Skeletal muscle tissue (tissue), 4 donors: Measurements from ENCODE around the gene STAT5A. TPM values are rescaled to one million over a fixed set of nuclear protein-coding genes. Genes with fewer than 3 reads are reported as not detected.
"Not testable (repeated sequence)": the region's sequence is repeated elsewhere in the genome, so short reads cannot be mapped to it uniquely, and the experiment has no call there.

ENCODE experiments used
- H3K27ac ChIP-seq: one replicate; pipeline ENCODE4 v1.7.0; 2013; ENCODE audit warnings: mild to moderate bottlenecking, low read depth, low read length, inconsistent platforms
- H3K27me3 ChIP-seq, 3 donors: one replicate each; pipeline ENCODE4 v1.7.0; 2013; ENCODE audit warnings: low read length in 3 of 3; ENCODE audit not compliant: control insufficient read depth in 3 of 3, insufficient read depth in 3 of 3
- H3K36me3 ChIP-seq, 3 donors: one replicate each; pipeline ENCODE4 v1.7.0; 2013; ENCODE audit warnings: low read length in 3 of 3; ENCODE audit not compliant: control insufficient read depth in 3 of 3, insufficient read depth in 3 of 3
- H3K4me1 ChIP-seq, 3 donors: one replicate each; pipeline ENCODE4 v1.7.0; 2013; ENCODE audit warnings: low read length in 3 of 3, mild to moderate bottlenecking in 3 of 3; ENCODE audit not compliant: control insufficient read depth in 3 of 3, insufficient read depth in 3 of 3
- H3K4me3 ChIP-seq, 3 donors: one replicate each; pipeline ENCODE4 v1.7.0; 2013; ENCODE audit warnings: low read length in 3 of 3
- H3K9ac ChIP-seq, 3 donors: one replicate each; pipeline ENCODE4 v1.7.0; 2013; ENCODE audit warnings: low read length in 3 of 3, mild to moderate bottlenecking in 3 of 3, moderate library complexity in 2 of 3, low read depth in 1 of 3
- H3K9me3 ChIP-seq, 3 donors: one replicate each; pipeline ENCODE4 v1.7.0; 2013; ENCODE audit warnings: low read length in 3 of 3; ENCODE audit not compliant: control insufficient read depth in 3 of 3
- total RNA-seq: library from RNA; depleted of rRNA; stranded (reverse); fragments of >200 nt; gene quantifications from one replicate; pipeline ENCODE4 v1.2.3, GENCODE V29; 2014
- donor health status: Osteomylitis.

The STAT5A gene
- total RNA-seq = 18.3 TPM

DNA sequence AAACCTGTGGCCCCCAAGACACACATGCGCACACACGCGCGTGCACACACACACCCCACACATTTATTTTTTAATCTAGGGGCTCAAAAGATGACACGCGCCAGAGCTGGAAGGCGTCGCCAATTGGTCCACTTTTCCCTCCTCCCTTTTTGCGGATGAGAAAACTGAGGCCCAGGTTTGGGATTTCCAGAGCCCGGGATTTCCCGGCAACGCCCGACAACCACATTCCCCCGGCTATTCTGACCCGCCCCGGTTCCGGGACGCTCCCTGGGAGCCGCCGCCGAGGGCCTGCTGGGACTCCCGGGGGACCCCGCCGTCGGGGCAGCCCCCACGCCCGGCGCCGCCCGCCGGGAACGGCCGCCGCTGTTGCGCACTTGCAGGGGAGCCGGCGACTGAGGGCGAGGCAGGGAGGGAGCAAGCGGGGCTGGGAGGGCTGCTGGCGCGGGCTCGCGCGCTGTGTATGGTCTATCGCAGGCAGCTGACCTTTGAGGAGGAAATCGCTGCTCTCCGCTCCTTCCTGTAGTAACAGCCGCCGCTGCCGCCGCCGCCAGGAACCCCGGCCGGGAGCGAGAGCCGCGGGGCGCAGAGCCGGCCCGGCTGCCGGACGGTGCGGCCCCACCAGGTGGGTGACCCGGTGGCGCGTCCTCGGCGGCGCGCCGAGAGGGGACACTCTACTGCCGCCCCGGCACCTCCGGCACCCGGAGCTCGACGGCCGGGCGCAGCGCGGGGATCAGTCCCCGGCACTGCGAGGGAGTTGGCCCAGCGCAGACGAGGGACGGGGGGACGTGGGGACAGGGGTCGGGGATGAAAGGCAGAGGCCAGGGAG lies at the start of gene STAT5A:
TSS of gene STAT5A (plus strand) at position 522 of the 826 bp plus-strand sequence. CDS start 914 bp downstream, outside the sequence.
- Histone ChIP-seq H3K4me1 (peaks cover 17 to 39% (median 24%) of the 10 kb centered on the region in 3 donors), H3K27me3 (no peaks in the 10 kb centered on the region), H3K4me3 (peak within 1 kb of the TSS; percentile 75 to 78 (median 78)), H3K9me3 (no peaks in the 10 kb centered on the region), H3K9ac (peak within 1 kb of the TSS; percentile 80 to 88 (median 81)), H3K27ac (peak within 1 kb of the TSS; percentile 88), H3K36me3 (peaks cover 0 to 8% (median 0%) of the 10 kb centered on the region in 3 donors)

DNA sequence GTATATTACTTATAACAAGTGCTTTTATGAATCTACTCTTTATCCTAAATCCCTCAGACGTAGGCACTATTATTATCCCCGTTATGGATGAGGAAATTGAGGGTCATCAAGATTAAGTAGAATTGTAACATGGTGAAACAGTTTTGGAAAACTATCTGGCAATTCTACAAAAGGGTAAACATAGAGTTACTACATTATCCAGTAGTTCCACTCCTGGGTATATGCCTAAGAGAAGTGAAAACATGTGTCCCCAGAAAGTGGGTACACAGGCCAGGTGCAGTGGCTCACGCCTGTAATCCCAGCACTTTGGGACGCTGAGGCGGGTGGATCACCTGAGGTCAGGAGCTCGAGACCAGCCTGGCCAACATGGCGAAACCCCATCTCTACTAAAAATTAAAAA lies 48.7 kb upstream of the STAT5A start:
- H3K9me3 ChIP-seq, H3K27me3 ChIP-seq, H3K27ac ChIP-seq, H3K36me3 ChIP-seq, H3K4me3 ChIP-seq, H3K9ac ChIP-seq: not testable (repeated sequence)
- peaks cover 5 to 12% (median 8%) of the 10 kb centered on the region in 3 donors for H3K4me1 ChIP-seq

DNA sequence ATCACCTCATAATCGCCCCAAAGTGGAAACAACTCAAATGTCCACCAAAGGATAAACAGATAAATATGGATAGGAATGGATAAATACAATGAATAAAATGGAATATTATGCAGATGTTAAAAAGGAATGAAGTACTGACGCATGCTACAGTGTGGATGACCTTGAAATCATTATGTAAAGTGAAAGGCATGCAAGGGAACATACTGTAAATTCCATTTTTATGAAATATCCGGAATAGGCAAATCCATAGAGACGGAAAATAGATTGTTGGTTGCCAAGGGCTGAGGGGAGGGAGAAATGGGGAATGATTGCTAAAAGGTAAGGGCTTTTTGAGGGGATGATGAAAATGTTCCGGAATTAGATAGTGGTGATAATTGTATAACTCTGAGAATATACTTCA lies 48.1 kb upstream of the STAT5A start:
- Histone ChIP-seq H3K36me3 (no peaks in the 10 kb centered on the region), H3K27ac (no peak overlapping the region), H3K4me3 (no peak overlapping the region), H3K9ac (no peak overlapping the region), H3K27me3 (no peaks in the 10 kb centered on the region), H3K9me3 (no peaks in the 10 kb centered on the region), H3K4me1 (peaks cover 5 to 8% (median 6%) of the 10 kb centered on the region in 3 donors)

GRCh38 chr17:42240863-42241262 lies 47.4 kb upstream of the STAT5A start:
- not testable (repeated sequence) for H3K9ac ChIP-seq, H3K4me1 ChIP-seq

DNA sequence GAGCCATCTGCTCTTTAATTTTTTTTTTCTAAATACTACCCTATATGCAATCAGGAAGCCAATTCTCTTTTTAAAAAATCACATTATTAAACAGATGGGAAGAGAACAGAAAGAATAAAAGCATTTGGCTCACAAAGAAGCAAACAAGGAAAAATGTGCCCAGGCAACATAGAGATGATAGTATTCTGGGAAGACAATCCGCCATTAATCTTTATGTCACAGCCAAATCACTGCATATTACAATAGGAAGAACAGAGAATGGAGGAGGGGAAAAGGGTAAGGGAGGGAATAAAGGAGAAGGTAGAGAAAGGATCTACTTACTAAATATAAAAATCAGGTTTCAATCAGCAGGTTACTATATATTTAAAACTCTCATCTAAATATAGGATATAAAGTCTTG lies 46.4 kb upstream of the STAT5A start:
- H3K27ac ChIP-seq = no peak overlapping the region

More at GRCh38 chr17:42240863-42241262, 47.4 kb upstream of the STAT5A start:
- H3K9me3 ChIP-seq, H3K4me3 ChIP-seq, H3K36me3 ChIP-seq, H3K27me3 ChIP-seq, H3K27ac ChIP-seq: not testable (repeated sequence)

GRCh38 chr17:42243493-42243982 lies 44.8 kb upstream of the STAT5A start:
- Histone ChIP-seq H3K4me1 (peaks cover 14 to 18% (median 18%) of the 10 kb centered on the region in 3 donors), H3K9ac (no peak overlapping the region), H3K36me3 (no peaks in the 10 kb centered on the region), H3K27me3 (no peaks in the 10 kb centered on the region), H3K4me3 (no peak overlapping the region), H3K27ac (no peak overlapping the region), H3K9me3 (no peaks in the 10 kb centered on the region)

More for the DNA sequence above, 46.4 kb upstream of the STAT5A start:
- Histone ChIP-seq H3K4me1 (peaks cover 4 to 9% (median 6%) of the 10 kb centered on the region in 3 donors), H3K27me3 (no peaks in the 10 kb centered on the region), H3K9me3 (no peaks in the 10 kb centered on the region), H3K4me3 (no peak overlapping the region), H3K9ac (no peak overlapping the region), H3K36me3 (no peaks in the 10 kb centered on the region)

DNA sequence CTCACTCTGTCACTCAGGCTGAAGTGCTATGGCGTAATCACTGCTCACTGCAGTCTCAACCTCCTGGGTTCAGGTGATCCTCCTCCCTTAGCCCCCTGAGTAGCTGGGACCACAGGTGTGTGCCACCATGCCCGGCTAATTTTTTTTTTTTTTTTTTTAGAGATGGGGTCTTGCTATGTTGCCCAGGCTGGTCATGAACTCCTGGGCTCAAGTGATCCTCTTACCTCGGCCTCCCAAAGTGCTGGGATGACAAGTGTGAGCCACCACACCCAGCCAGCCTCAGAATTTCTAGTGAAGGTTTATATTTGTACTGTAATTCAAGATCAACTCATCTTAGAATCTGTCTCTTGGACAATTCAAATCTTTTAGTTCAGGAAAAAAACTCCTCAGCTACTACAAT lies 44.2 kb upstream of the STAT5A start:
- H3K27ac ChIP-seq, H3K9ac ChIP-seq, H3K4me3 ChIP-seq, H3K27me3 ChIP-seq, H3K9me3 ChIP-seq, H3K36me3 ChIP-seq: not testable (repeated sequence)
- H3K4me1 ChIP-seq = peaks cover 15 to 23% (median 21%) of the 10 kb centered on the region in 3 donors

DNA sequence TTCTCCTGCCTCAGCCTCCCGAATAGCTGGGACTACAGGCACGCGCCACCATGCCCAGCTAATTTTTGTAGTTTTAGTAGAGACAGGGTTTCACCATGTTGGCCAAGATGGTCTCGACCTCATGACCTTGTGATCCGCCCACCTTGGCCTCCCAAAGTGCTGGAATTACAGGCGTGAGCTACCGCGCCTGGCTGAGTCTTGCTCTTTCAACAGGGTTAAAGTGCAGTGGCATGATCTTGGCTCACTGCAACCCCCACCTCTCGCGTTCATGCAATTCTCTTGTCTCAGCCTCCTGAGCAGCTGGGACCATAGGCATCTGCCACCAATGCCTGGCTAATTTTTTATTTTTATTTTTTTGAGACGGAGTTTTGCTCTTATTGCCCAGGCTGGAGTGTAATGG lies 43.1 kb upstream of the STAT5A start:
- H3K9ac ChIP-seq, H3K27ac ChIP-seq, H3K36me3 ChIP-seq, H3K9me3 ChIP-seq, H3K27me3 ChIP-seq, H3K4me3 ChIP-seq: not testable (repeated sequence)
- peaks cover 16 to 30% (median 21%) of the 10 kb centered on the region in 3 donors for H3K4me1 ChIP-seq

DNA sequence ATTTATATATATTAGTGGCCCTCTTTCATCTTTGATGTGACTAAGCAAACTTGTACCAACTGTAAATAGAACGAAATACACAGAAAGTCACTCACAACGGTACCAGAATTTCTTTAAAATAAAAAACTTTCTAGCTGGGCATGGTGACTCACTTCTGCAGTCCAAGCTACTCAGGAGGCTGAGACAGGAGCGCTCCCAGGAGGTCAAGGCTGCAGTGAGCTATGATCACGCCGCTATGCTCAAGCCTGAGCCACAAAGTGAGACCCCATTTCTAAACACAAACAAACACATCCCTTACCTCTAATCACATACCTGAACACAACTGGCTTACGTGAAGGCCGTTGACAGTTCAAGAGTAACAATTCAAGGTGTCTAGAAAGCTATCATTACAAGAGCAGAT lies 41.8 kb upstream of the STAT5A start:
- Histone ChIP-seq H3K9me3 (no peaks in the 10 kb centered on the region), H3K4me1 (peaks cover 16 to 35% (median 21%) of the 10 kb centered on the region in 3 donors), H3K36me3 (no peaks in the 10 kb centered on the region), H3K27ac (peak overlapping the region; percentile 93), H3K27me3 (no peaks in the 10 kb centered on the region), H3K9ac (no peak overlapping the region), H3K4me3 (no peak overlapping the region)

DNA sequence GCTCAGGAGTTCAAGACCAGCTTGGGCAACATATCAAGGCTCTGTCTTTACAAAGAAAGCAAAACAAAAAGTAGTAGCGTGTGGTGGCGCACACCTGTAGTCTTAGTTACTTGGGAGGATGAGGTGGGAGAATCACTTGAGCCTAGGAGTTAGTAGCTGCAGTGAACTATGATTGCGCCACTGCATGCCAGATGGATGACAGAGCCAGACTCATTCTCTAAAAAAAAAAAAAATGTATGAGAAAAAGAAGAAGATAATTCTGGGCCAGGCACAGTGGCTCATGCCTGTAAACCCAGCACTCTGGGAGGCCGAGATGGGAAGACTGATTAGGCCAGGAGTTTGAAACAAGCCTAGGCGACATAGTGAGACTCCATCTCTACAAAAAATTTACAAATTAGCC lies 40.6 kb upstream of the STAT5A start:
- H3K4me3 ChIP-seq = peak overlapping the region in 1 of 3 donors; percentile 71

More for the DNA sequence above, 40.6 kb upstream of the STAT5A start:
- Histone ChIP-seq H3K9me3 (no peaks in the 10 kb centered on the region), H3K4me1 (peaks cover 13 to 42% (median 24%) of the 10 kb centered on the region in 3 donors), H3K36me3 (no peaks in the 10 kb centered on the region), H3K9ac (peak overlapping the region in 2 of 3 donors; percentile 26 to 39), H3K27ac (peak overlapping the region; percentile 93), H3K27me3 (no peaks in the 10 kb centered on the region)
